Natural killer cell (primary cell): ENCODE data around the gene RAP2B. TPM values are rescaled to one million over a fixed set of nuclear protein-coding genes. Genes with fewer than 3 reads are reported as not detected.
"Not testable (repeated sequence)": the region's sequence is repeated elsewhere in the genome, so short reads cannot be mapped to it uniquely, and the experiment has no call there.

ENCODE experiments used
- ATAC-seq, 3 donors: fragments of 150-1000 bp in 2 of 3; fragments of 200-7000 bp in 1 of 3; cut with Tn5 transposase; 1 replicate in 1 of 3; 2 replicates in 2 of 3; pipeline ENCODE4 v1.10.0; 2021; ENCODE audit warnings: mild to moderate bottlenecking in 2 of 3, moderate library complexity in 2 of 3
- DNase-seq, 2 donors: peaks; one replicate each; pipeline versions ENCODE4 v3.0.0 to v3.0.0-alpha.2; 2013 to 2021; ENCODE audit warnings: mixed read lengths in 1 of 2
- H3K27ac ChIP-seq: one replicate; pipeline ENCODE4 v1.5.1; 2013; ENCODE audit warnings: mild to moderate bottlenecking, low read length
- H3K27me3 ChIP-seq: one replicate; pipeline ENCODE4 v1.6.1; 2013; ENCODE audit warnings: low read length; ENCODE audit not compliant: control insufficient read depth, insufficient read depth
- H3K36me3 ChIP-seq: one replicate; pipeline ENCODE4 v1.6.1; 2013; ENCODE audit warnings: low read length; ENCODE audit not compliant: control insufficient read depth, insufficient read depth
- H3K4me1 ChIP-seq: one replicate; pipeline ENCODE4 v1.6.1; 2013; ENCODE audit warnings: low read length; ENCODE audit not compliant: control insufficient read depth, insufficient read depth
- H3K4me3 ChIP-seq: one replicate; pipeline ENCODE4 v1.5.1; 2013; ENCODE audit warnings: low read length
- H3K9me3 ChIP-seq: one replicate; pipeline ENCODE4 v1.6.1; 2013; ENCODE audit warnings: low read length; ENCODE audit not compliant: control insufficient read depth, insufficient read depth
- H3K27ac Mint-ChIP-seq, 2 donors: one replicate each; pipeline ENCODE4 v1.8.0; 2022; ENCODE audit warnings: mild to moderate bottlenecking in 2 of 2, mixed read lengths in 2 of 2, moderate library complexity in 1 of 2
- H3K27me3 Mint-ChIP-seq, 2 donors: one replicate each; pipeline ENCODE4 v1.8.0; 2022; ENCODE audit warnings: low read depth in 2 of 2, mixed read lengths in 2 of 2
- H3K36me3 Mint-ChIP-seq: one replicate; pipeline ENCODE4 v1.8.0; 2022; ENCODE audit warnings: mixed read lengths
- H3K4me1 Mint-ChIP-seq, 2 donors: one replicate each; pipeline ENCODE4 v1.8.0; 2022; ENCODE audit warnings: mixed read lengths in 2 of 2
- H3K4me3 Mint-ChIP-seq: one replicate; pipeline ENCODE4 v1.8.0; 2022; ENCODE audit warnings: mild to moderate bottlenecking, moderate library complexity, mixed read lengths
- H3K9me3 Mint-ChIP-seq, 2 donors: one replicate each; pipeline ENCODE4 v1.8.0; 2022; ENCODE audit warnings: mixed read lengths in 2 of 2
- WGBS: methylation state at CpG from one replicate; pipeline ENCODE4 v1.1.7; 2013; ENCODE audit warnings: missing lambda C conversion rate; ENCODE audit not compliant: insufficient coverage; 5-methylcytosine and 5-hydroxymethylcytosine counted together
- intact Hi-C: fragments of 100-400 bp; cut with micrococcal nuclease; formaldehyde crosslinking; loops from one replicate; pipeline ENCODE4 v1.14.2; 2022
- total RNA-seq, 4 donors: library from RNA; stranded (reverse); fragments of 120-200 nt in 1 of 4; gene quantifications; one replicate each; pipeline versions ENCODE4 v1.2.3 to v1.2.4, GENCODE V29; 2013 to 2022
- TF ChIP-seq, protein P1 (sequence below): fragments of 200-600 bp; IDR thresholded peaks from one replicate; pipeline ENCODE4 v1.8.0; 2022; ENCODE audit warnings: antibody characterized with exemption

The RAP2B gene
- total RNA-seq: 10 to 100 TPM; 34.8 to 41.7 (median 38.1) TPM
- total RNA-seq (2013): 39.1 TPM

DNA sequence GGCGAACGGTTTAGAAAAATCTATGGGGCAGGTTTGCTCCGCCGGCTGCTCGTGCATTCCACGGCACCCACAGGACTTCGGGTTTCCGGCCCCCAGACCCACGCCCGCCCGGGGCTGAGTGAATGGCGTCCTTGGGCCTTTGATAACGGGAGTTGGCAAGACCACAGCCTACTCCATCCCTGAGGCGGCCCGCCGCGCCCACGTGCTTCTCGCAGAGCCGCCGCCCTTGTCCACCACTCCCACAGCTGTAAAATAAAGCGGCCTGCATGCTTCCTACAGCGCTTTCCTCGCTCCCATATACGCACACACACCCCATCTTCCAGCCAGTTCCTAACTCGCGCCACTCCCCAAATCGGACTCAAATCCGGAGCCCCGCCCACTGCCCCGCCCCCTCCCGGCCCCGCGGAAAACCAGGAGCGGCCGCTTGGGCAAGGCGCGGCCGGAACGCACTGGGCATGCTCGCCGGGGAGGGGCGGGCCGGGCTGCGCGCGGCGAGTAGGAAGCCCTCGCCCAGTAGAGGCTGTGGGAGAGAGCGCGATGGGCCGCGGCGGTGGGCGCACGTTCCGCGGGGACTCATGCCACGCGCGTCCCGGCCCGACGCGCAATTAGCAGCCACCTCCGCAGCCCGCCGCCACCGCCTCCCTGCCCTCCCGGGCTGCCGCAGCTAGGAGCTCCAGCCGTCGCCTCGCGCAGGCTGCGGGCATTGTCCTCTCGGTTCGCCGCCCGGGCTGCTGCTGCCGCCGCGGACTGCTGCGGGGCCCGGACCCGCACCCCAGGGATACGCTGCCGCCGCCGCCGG is at the start of gene RAP2B:
Gene RAP2B, plus strand, starts transcription at position 513 of the 799 bp plus-strand sequence. CDS start 468 bp downstream, outside the sequence.
- peak; percentile 52 to 76 (median 67) for ATAC-seq
- Mint-ChIP-seq H3K4me1 (peaks cover 57 to 61% of the 10 kb centered on the region in 2 donors), H3K4me3 (peak within 1 kb of the TSS; percentile 98)

DNA sequence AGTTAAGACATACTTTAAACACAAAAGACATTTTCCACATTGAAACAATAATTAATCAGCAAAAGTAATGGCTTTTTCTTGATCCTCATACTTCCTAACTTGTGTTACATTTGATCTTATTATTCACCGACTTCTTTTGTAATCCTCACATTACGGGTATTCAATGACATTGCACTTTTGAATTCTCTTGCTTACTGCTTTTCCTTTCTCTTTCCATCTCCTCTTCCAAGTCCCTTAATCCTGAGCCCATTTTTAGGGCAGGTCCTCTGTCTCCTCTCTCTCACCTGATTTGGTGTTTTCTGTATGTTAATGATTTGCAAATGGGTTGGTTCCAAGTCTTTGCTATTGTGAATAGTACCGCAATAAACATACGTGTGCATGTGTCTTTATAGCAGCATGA is 48.5 kb upstream of the RAP2B start:
- no peaks in the 10 kb centered on the region for H3K36me3 ChIP-seq
- no peaks in the 10 kb centered on the region for H3K27me3 ChIP-seq
- no peak overlapping the region for H3K4me3 ChIP-seq
- WGBS: 90% methylated on average over 2 of the region's 4 CpGs
- H3K9me3 ChIP-seq: no peaks in the 10 kb centered on the region
- ATAC-seq: no peak
- no peak for DNase-seq
- H3K27ac ChIP-seq: no peak overlapping the region
- intact Hi-C loops: no loop called here
- H3K4me1 ChIP-seq: no peaks in the 10 kb centered on the region
- Mint-ChIP-seq H3K4me3 (no peak overlapping the region), H3K9me3 (no peaks in the 10 kb centered on the region), H3K27me3 (peaks cover 0 to 2% of the 10 kb centered on the region in 2 donors), H3K27ac (no peak overlapping the region), H3K36me3 (no peaks in the 10 kb centered on the region), H3K4me1 (no peaks in the 10 kb centered on the region)
- TF ChIP-seq, protein P1, sequence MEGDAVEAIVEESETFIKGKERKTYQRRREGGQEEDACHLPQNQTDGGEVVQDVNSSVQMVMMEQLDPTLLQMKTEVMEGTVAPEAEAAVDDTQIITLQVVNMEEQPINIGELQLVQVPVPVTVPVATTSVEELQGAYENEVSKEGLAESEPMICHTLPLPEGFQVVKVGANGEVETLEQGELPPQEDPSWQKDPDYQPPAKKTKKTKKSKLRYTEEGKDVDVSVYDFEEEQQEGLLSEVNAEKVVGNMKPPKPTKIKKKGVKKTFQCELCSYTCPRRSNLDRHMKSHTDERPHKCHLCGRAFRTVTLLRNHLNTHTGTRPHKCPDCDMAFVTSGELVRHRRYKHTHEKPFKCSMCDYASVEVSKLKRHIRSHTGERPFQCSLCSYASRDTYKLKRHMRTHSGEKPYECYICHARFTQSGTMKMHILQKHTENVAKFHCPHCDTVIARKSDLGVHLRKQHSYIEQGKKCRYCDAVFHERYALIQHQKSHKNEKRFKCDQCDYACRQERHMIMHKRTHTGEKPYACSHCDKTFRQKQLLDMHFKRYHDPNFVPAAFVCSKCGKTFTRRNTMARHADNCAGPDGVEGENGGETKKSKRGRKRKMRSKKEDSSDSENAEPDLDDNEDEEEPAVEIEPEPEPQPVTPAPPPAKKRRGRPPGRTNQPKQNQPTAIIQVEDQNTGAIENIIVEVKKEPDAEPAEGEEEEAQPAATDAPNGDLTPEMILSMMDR: no peak

More for the DNA sequence above, at the start of gene RAP2B:
- Mint-ChIP-seq H3K27ac (peak within 1 kb of the TSS; percentile 90 to 92), H3K27me3 (no peaks in the 10 kb centered on the region), H3K36me3 (no peaks in the 10 kb centered on the region), H3K9me3 (no peaks in the 10 kb centered on the region)
- WGBS: under 1% methylated on average over 91 of the region's 91 CpGs
- Histone ChIP-seq H3K4me1 (peaks cover 11% of the 10 kb centered on the region), H3K4me3 (peak within 1 kb of the TSS; percentile 91), H3K27me3 (no peaks in the 10 kb centered on the region), H3K27ac (peak within 1 kb of the TSS; percentile 87), H3K9me3 (no peaks in the 10 kb centered on the region), H3K36me3 (peaks cover 1% of the 10 kb centered on the region)
- DNase-seq: peak; percentile 84 to 93
- intact Hi-C loops: loop anchor here (1.0 to 10.0 kb wide), 5 partner anchors 60 to 1160 kb away; partner anchors contain the start of gene DHX36
- TF ChIP-seq, protein P1: no peak

DNA sequence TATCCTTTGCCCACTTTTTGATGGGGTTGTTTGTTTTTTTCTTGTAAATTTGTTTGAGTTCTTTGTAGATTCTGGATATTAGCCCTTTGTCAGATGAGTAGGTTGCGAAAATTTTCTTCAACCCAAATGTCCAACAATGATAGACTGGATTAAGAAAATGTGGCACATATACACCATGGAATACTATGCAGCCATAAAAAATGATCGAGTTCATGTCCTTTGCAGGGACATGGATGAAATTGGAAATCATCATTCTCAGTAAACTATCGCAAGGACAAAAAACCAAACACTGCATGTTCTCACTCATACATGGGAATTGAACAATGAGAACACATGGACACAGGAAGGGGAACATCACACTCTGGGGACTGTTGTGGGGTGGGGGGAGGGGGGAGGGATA is 47.8 kb upstream of the RAP2B start:
- H3K36me3 ChIP-seq, H3K36me3 Mint-ChIP-seq, H3K4me1 Mint-ChIP-seq, H3K9me3 Mint-ChIP-seq, H3K27ac Mint-ChIP-seq, H3K9me3 ChIP-seq, H3K4me3 Mint-ChIP-seq, H3K27me3 ChIP-seq, H3K4me1 ChIP-seq, ATAC-seq, intact Hi-C loops, H3K27me3 Mint-ChIP-seq, H3K27ac ChIP-seq, DNase-seq, H3K4me3 ChIP-seq: not testable (repeated sequence)
- WGBS: 100% methylated on average over 1 of the region's 3 CpGs

DNA sequence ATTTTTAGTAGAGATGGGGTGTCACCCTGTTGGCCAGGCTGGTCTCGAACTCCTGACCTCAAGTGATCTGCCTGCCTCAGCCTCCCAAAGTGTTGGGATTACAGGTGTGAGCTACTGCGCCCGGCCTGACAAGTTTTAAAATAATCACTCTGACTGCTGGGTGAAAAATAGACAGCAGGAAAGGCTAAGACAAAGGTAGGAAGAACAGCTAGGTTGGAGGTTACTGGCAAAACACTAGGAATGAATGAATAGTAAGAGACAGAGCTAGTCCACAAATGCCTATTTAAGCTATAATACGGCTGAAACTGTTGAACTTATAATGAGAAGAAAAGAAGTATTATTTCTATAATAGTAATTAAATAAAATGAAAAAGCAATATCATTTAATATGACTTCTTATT is 46.7 kb upstream of the RAP2B start:
- H3K27me3 ChIP-seq: no peaks in the 10 kb centered on the region
- DNase-seq: no peak
- no peaks in the 10 kb centered on the region for H3K36me3 Mint-ChIP-seq
- H3K27me3 Mint-ChIP-seq: peaks cover 0 to 2% of the 10 kb centered on the region in 2 donors
- no peaks in the 10 kb centered on the region for H3K4me1 ChIP-seq
- WGBS: 95% methylated on average over 3 of the region's 4 CpGs
- H3K9me3 ChIP-seq: no peaks in the 10 kb centered on the region
- TF ChIP-seq, protein P1: no peak
- no peaks in the 10 kb centered on the region for H3K4me1 Mint-ChIP-seq
- H3K36me3 ChIP-seq: no peaks in the 10 kb centered on the region
- H3K4me3 ChIP-seq: no peak overlapping the region
- H3K9me3 Mint-ChIP-seq: no peaks in the 10 kb centered on the region
- no peak overlapping the region for H3K27ac Mint-ChIP-seq
- no peak for ATAC-seq
- no peak overlapping the region for H3K4me3 Mint-ChIP-seq
- no peak overlapping the region for H3K27ac ChIP-seq
- intact Hi-C loops: no loop called here
